CD4-positive, alpha-beta memory T cell (primary cell): ENCODE results near the gene CFAP119. TPM values are rescaled to one million over a fixed set of nuclear protein-coding genes. Genes with fewer than 3 reads are reported as not detected.

Experiments
- CTCF ChIA-PET: fragments of 350-600 bp; sonication (Branson Sonifier 250); formaldehyde crosslinking; loops from one replicate; lab custom pipeline; 2021; ENCODE audit warnings: inconsistent platforms; ENCODE audit not compliant: partially characterized antibody; lab: Charles Lee
- POLR2A ChIA-PET: fragments of 350-600 bp; sonication (Branson Sonifier 250); formaldehyde crosslinking; loops from one replicate; lab custom pipeline; 2021; ENCODE audit not compliant: partially characterized antibody; lab: Charles Lee
- DNase-seq, 5 donors: peaks; one replicate each; pipeline versions ENCODE4 v3.0.0 to v3.0.0-alpha.2; 2020 to 2022; ENCODE audit warnings: mixed read lengths in 1 of 5
- H3K27ac ChIP-seq: one replicate; pipeline ENCODE4 v1.7.0; 2013; ENCODE audit warnings: low read depth, low read length
- H3K27me3 ChIP-seq: 2 replicates; pipeline ENCODE4 v1.7.0; 2013; ENCODE audit warnings: mild to moderate bottlenecking, low read length, moderate library complexity; ENCODE audit not compliant: insufficient read depth
- H3K36me3 ChIP-seq: 2 replicates; pipeline ENCODE4 v1.7.0; 2013; ENCODE audit warnings: mild to moderate bottlenecking, low read length, moderate library complexity; ENCODE audit not compliant: insufficient read depth
- H3K4me1 ChIP-seq: 2 replicates; pipeline ENCODE4 v1.7.0; 2013; ENCODE audit warnings: mild to moderate bottlenecking, low read length, moderate library complexity; ENCODE audit not compliant: insufficient read depth
- H3K4me3 ChIP-seq, 2 donors: one replicate each; pipeline ENCODE4 v1.7.0; 2013; ENCODE audit warnings: low read length in 2 of 2, mild to moderate bottlenecking in 1 of 2
- H3K9me3 ChIP-seq, 2 donors: one replicate each; pipeline ENCODE4 v1.7.0; 2013; ENCODE audit warnings: low read length in 2 of 2, control low read depth in 1 of 2; ENCODE audit not compliant: control insufficient read depth in 1 of 2
- H3K27ac Mint-ChIP-seq, 7 donors: one replicate each; pipeline ENCODE4 v1.8.0; 2020 to 2021; ENCODE audit warnings: mixed read lengths in 7 of 7, mild to moderate bottlenecking in 6 of 7, inconsistent platforms in 3 of 7, moderate library complexity in 3 of 7
- H3K27me3 Mint-ChIP-seq, 2 donors: one replicate each; pipeline ENCODE4 v1.8.0; 2020 to 2021; ENCODE audit warnings: mixed read lengths in 2 of 2
- H3K36me3 Mint-ChIP-seq, 2 donors: one replicate each; pipeline ENCODE4 v1.8.0; 2020 to 2021; ENCODE audit warnings: mixed read lengths in 2 of 2, inconsistent platforms in 1 of 2, mild to moderate bottlenecking in 1 of 2
- H3K4me1 Mint-ChIP-seq, 4 donors: one replicate each; pipeline ENCODE4 v1.8.0; 2020 to 2021; ENCODE audit warnings: mixed read lengths in 4 of 4, mild to moderate bottlenecking in 1 of 4
- H3K4me3 Mint-ChIP-seq, 8 donors: one replicate each; pipeline ENCODE4 v1.8.0; 2020 to 2021; ENCODE audit warnings: mixed read lengths in 8 of 8, mild to moderate bottlenecking in 7 of 8, moderate library complexity in 6 of 8, inconsistent platforms in 3 of 8
- H3K9me3 Mint-ChIP-seq, 8 donors: one replicate each; pipeline ENCODE4 v1.8.0; 2020 to 2021; ENCODE audit warnings: mixed read lengths in 8 of 8, mild to moderate bottlenecking in 5 of 8, inconsistent platforms in 3 of 8, moderate library complexity in 1 of 8
- intact Hi-C: fragments of 100-400 bp; cut with micrococcal nuclease; formaldehyde crosslinking; loops from one replicate; pipeline ENCODE4 v1.15.1; 2023
- polyA plus RNA-seq, 2 donors: library from polyadenylated mRNA; unstranded; fragments of 300-500 nt; fragmentation: Illumina TruSeq; gene quantifications; one replicate each; pipeline ENCODE4 v1.2.3, GENCODE V29; 2021
- total RNA-seq, 2 experiments: library from RNA; stranded (reverse); gene quantifications; one replicate each; pipeline ENCODE4 v1.2.3, GENCODE V29; 2021

The CFAP119 gene
- total and polyA plus RNA-seq, 4 experiments from 2014 or later, result 0.22 to 3.4 (median 1.5) TPM

GRCh38 chr16:30786115-30786935 is 24.5 kb upstream of the CFAP119 start:
- intact Hi-C loops, result no loop called here
- H3K27me3 Mint-ChIP-seq, result peaks cover 3 to 5% of the 10 kb centered on the region in 2 donors
- H3K4me3 Mint-ChIP-seq, result peak overlapping the region; percentile 59 to 78 (median 72)
- ChIA-PET CTCF (interaction anchor here (1.5 kb wide), 1 partner anchor 28 kb away, joined by 4 read pairs; no protein-coding TSS in a partner anchor), POLR2A (interaction anchor here (0.9 to 1.5 kb wide), 2 partner anchors 19 to 88 kb away, joined by 4 to 12 read pairs; no protein-coding TSS in a partner anchor)
- H3K27me3 ChIP-seq, result peaks cover 5% of the 10 kb centered on the region
- peaks cover 3% of the 10 kb centered on the region in 2 donors for H3K36me3 Mint-ChIP-seq
- no peak overlapping the region for H3K27ac ChIP-seq
- peak overlapping the region in 1 of 2 donors; percentile 44 for H3K4me3 ChIP-seq
- peaks cover 10% of the 10 kb centered on the region for H3K4me1 ChIP-seq
- H3K4me1 Mint-ChIP-seq, result peaks cover 5 to 26% (median 17%) of the 10 kb centered on the region in 4 donors
- H3K9me3 ChIP-seq, result no peaks in the 10 kb centered on the region
- H3K36me3 ChIP-seq, result no peaks in the 10 kb centered on the region
- H3K9me3 Mint-ChIP-seq, result no peaks in the 10 kb centered on the region
- H3K27ac Mint-ChIP-seq, result peak overlapping the region in 3 of 7 donors; percentile 23 to 70 (median 66)
- DNase-seq, result no peak

- Histone ChIP-seq H3K4me3 (no peak overlapping the region), H3K9me3 (no peaks in the 10 kb centered on the region), H3K4me1 (peaks cover 10% of the 10 kb centered on the region), H3K27me3 (peaks cover 5% of the 10 kb centered on the region), H3K36me3 (no peaks in the 10 kb centered on the region), H3K27ac (no peak overlapping the region)
- no peak for DNase-seq
- POLR2A ChIA-PET, result interaction anchor here (1.2 kb wide), 1 partner anchor 29 kb away, joined by 3 read pairs; no protein-coding TSS in a partner anchor
- peaks cover 3 to 5% of the 10 kb centered on the region in 2 donors for H3K27me3 Mint-ChIP-seq
- intact Hi-C loops, result no loop called here
- peak overlapping the region in 3 of 7 donors; percentile 10 to 66 (median 29) for H3K27ac Mint-ChIP-seq
- H3K9me3 Mint-ChIP-seq, result no peaks in the 10 kb centered on the region
- peaks cover 5 to 26% (median 17%) of the 10 kb centered on the region in 4 donors for H3K4me1 Mint-ChIP-seq
- H3K36me3 Mint-ChIP-seq, result peaks cover 3% of the 10 kb centered on the region in 2 donors
- CTCF ChIA-PET, result interaction anchor here (0.6 kb wide), 1 partner anchor 1340 kb away, joined by 3 read pairs; no protein-coding TSS in a partner anchor
- peak overlapping the region; percentile 58 to 78 (median 66) for H3K4me3 Mint-ChIP-seq
These were observed 23.6 kb upstream of the CFAP119 start for GRCh38 chr16:30785126-30786106.

- Histone ChIP-seq H3K36me3 (no peaks in the 10 kb centered on the region), H3K4me1 (peaks cover 10% of the 10 kb centered on the region), H3K27me3 (peaks cover 5% of the 10 kb centered on the region), H3K4me3 (no peak overlapping the region), H3K9me3 (no peaks in the 10 kb centered on the region), H3K27ac (no peak overlapping the region)
- Mint-ChIP-seq H3K9me3 (no peaks in the 10 kb centered on the region), H3K4me1 (peaks cover 5 to 26% (median 17%) of the 10 kb centered on the region in 4 donors), H3K27ac (no peak overlapping the region), H3K27me3 (peaks cover 3 to 5% of the 10 kb centered on the region in 2 donors), H3K36me3 (peaks cover 3% of the 10 kb centered on the region in 2 donors), H3K4me3 (peak overlapping the region in 1 of 8 donors; percentile 15)
- intact Hi-C loops, result no loop called here
- ChIA-PET POLR2A (interaction anchor here (1.2 kb wide), 1 partner anchor 30 kb away, joined by 3 read pairs; no protein-coding TSS in a partner anchor), CTCF (interaction anchor here (0.6 to 1.5 kb wide), 2 partner anchors 22 to 1339 kb away, joined by 3 read pairs; no protein-coding TSS in a partner anchor)
- no peak for DNase-seq
These were observed 22.4 kb upstream of the CFAP119 start for GRCh38 chr16:30784215-30784614.

- no peak overlapping the region for H3K4me3 ChIP-seq
- ChIA-PET POLR2A (interaction anchor here (1.0 to 1.3 kb wide), 2 partner anchors 8 to 22 kb away, joined by 3 to 5 read pairs; no protein-coding TSS in a partner anchor), CTCF (interaction anchor here (1.5 to 2.0 kb wide), 2 partner anchors 23 to 30 kb away, joined by 3 to 4 read pairs; no protein-coding TSS in a partner anchor)
- H3K9me3 ChIP-seq, result no peaks in the 10 kb centered on the region
- peaks cover 5 to 26% (median 17%) of the 10 kb centered on the region in 4 donors for H3K4me1 Mint-ChIP-seq
- H3K9me3 Mint-ChIP-seq, result no peaks in the 10 kb centered on the region
- no peak overlapping the region for H3K27ac Mint-ChIP-seq
- peaks cover 3 to 5% of the 10 kb centered on the region in 2 donors for H3K27me3 Mint-ChIP-seq
- intact Hi-C loops, result no loop called here
- no peak overlapping the region for H3K4me3 Mint-ChIP-seq
- peaks cover 3% of the 10 kb centered on the region in 2 donors for H3K36me3 Mint-ChIP-seq
- H3K36me3 ChIP-seq, result no peaks in the 10 kb centered on the region
- H3K27ac ChIP-seq, result no peak overlapping the region
- H3K4me1 ChIP-seq, result peaks cover 10% of the 10 kb centered on the region
- DNase-seq, result no peak
- H3K27me3 ChIP-seq, result peaks cover 5% of the 10 kb centered on the region
These were observed 21.6 kb upstream of the CFAP119 start for GRCh38 chr16:30783280-30784109.

GRCh38 chr16:30782486-30783279 is 20.8 kb upstream of the CFAP119 start:
- no peak overlapping the region for H3K27ac ChIP-seq
- Mint-ChIP-seq H3K9me3 (no peaks in the 10 kb centered on the region), H3K36me3 (peaks cover 3% of the 10 kb centered on the region in 2 donors), H3K27me3 (peaks cover under 1 to 1% of the 10 kb centered on the region in 2 donors), H3K27ac (no peak overlapping the region), H3K4me3 (no peak overlapping the region), H3K4me1 (peaks cover 2 to 23% (median 13%) of the 10 kb centered on the region in 4 donors)
- H3K4me1 ChIP-seq, result peaks cover 8% of the 10 kb centered on the region
- no peak for DNase-seq
- intact Hi-C loops, result no loop called here
- H3K36me3 ChIP-seq, result no peaks in the 10 kb centered on the region
- ChIA-PET POLR2A (interaction anchor here (1.0 to 1.3 kb wide), 2 partner anchors 7 to 23 kb away, joined by 3 to 5 read pairs; no protein-coding TSS in a partner anchor), CTCF (interaction anchor here (1.5 to 2.0 kb wide), 2 partner anchors 23 to 31 kb away, joined by 3 to 4 read pairs; no protein-coding TSS in a partner anchor)
- peaks cover under 1% of the 10 kb centered on the region for H3K27me3 ChIP-seq
- H3K9me3 ChIP-seq, result no peaks in the 10 kb centered on the region
- H3K4me3 ChIP-seq, result no peak overlapping the region
